ENCODE data around the gene UBR3. TPM values are rescaled to one million over a fixed set of nuclear protein-coding genes. Genes with fewer than 3 reads are reported as not detected.
"Not testable (repeated sequence)": the region's sequence is repeated elsewhere in the genome, so short reads cannot be mapped to it uniquely, and the experiment has no call there.

The UBR3 gene
- total and polyA plus RNA-seq, 4 donors: 9.5 to 137 (median 25.7) TPM

GRCh38 chr2:170115501-170116229, 288.4 kb downstream of the UBR3 start:
- ATAC-seq (ENCODE audit: insufficient read depth, low FRiP score): no peak
- Histone ChIP-seq H3K9ac (ENCODE audit: insufficient read depth in 1 of 2, low read length in 2 of 2) (no peak overlapping the region), H3K36me3 (ENCODE audit: control insufficient read depth in 4 of 4, insufficient read depth in 4 of 4, low read length in 4 of 4) (no peaks in the 10 kb centered on the region), H3K27me3 (ENCODE audit: control insufficient read depth in 3 of 3, insufficient read depth in 3 of 3, low read length in 2 of 3) (no peaks in the 10 kb centered on the region), H3K4me3 (no peak overlapping the region), H3K4me1 (ENCODE audit: control insufficient read depth in 5 of 5, insufficient read depth in 5 of 5, low read length in 5 of 5) (no peaks in the 10 kb centered on the region), H3K9me3 (ENCODE audit: control insufficient read depth in 4 of 4, insufficient read depth in 3 of 4, low read length in 3 of 4) (peaks cover 0 to 2% (median under 1%) of the 10 kb centered on the region in 4 donors), H3K27ac (ENCODE audit: low read depth in 1 of 2, low read length in 1 of 2) (no peak overlapping the region)
- TF ChIP-seq, protein P1, sequence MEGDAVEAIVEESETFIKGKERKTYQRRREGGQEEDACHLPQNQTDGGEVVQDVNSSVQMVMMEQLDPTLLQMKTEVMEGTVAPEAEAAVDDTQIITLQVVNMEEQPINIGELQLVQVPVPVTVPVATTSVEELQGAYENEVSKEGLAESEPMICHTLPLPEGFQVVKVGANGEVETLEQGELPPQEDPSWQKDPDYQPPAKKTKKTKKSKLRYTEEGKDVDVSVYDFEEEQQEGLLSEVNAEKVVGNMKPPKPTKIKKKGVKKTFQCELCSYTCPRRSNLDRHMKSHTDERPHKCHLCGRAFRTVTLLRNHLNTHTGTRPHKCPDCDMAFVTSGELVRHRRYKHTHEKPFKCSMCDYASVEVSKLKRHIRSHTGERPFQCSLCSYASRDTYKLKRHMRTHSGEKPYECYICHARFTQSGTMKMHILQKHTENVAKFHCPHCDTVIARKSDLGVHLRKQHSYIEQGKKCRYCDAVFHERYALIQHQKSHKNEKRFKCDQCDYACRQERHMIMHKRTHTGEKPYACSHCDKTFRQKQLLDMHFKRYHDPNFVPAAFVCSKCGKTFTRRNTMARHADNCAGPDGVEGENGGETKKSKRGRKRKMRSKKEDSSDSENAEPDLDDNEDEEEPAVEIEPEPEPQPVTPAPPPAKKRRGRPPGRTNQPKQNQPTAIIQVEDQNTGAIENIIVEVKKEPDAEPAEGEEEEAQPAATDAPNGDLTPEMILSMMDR (IDR thresholded peaks at IDR 0.05; ENCODE audit: control extremely low read depth, extremely low read depth): no peak
- DNase-seq: no peak
- WGBS, 2 donors: 66 to 84% methylated on average over 10 of the region's 10 CpGs

- 87 to 92% methylated on average over 2 of the region's 2 CpGs for WGBS, 2 donors
- ATAC-seq (ENCODE audit: insufficient read depth, low FRiP score): no peak
Measured at GRCh38 chr2:170118641-170119040, 291.4 kb downstream of the UBR3 start.

GRCh38 chr2:170119326-170119725, 292.1 kb downstream of the UBR3 start:
- H3K4me3 ChIP-seq; ATAC-seq (ENCODE audit: insufficient read depth, low FRiP score); H3K9ac ChIP-seq (ENCODE audit: insufficient read depth in 1 of 2, low read length in 2 of 2); H3K4me1 ChIP-seq (ENCODE audit: control insufficient read depth in 5 of 5, insufficient read depth in 5 of 5, low read length in 5 of 5); H3K27ac ChIP-seq (ENCODE audit: low read depth in 1 of 2, low read length in 1 of 2); H3K36me3 ChIP-seq (ENCODE audit: control insufficient read depth in 4 of 4, insufficient read depth in 4 of 4, low read length in 4 of 4); H3K9me3 ChIP-seq (ENCODE audit: control insufficient read depth in 4 of 4, insufficient read depth in 3 of 4, low read length in 3 of 4); DNase-seq; H3K27me3 ChIP-seq (ENCODE audit: control insufficient read depth in 3 of 3, insufficient read depth in 3 of 3, low read length in 2 of 3): not testable (repeated sequence)
- 81 to 87% methylated on average over 4 of the region's 4 CpGs for WGBS, 2 donors

More at GRCh38 chr2:170118641-170119040, 291.4 kb downstream of the UBR3 start:
- Histone ChIP-seq H3K4me1 (ENCODE audit: control insufficient read depth in 5 of 5, insufficient read depth in 5 of 5, low read length in 5 of 5) (peaks cover 0 to 5% (median 0%) of the 10 kb centered on the region in 5 donors), H3K36me3 (ENCODE audit: control insufficient read depth in 4 of 4, insufficient read depth in 4 of 4, low read length in 4 of 4) (no peaks in the 10 kb centered on the region), H3K4me3 (no peak overlapping the region), H3K9me3 (ENCODE audit: control insufficient read depth in 4 of 4, insufficient read depth in 3 of 4, low read length in 3 of 4) (peaks cover 0 to 2% (median 0%) of the 10 kb centered on the region in 4 donors), H3K27me3 (ENCODE audit: control insufficient read depth in 3 of 3, insufficient read depth in 3 of 3, low read length in 2 of 3) (no peaks in the 10 kb centered on the region), H3K9ac (ENCODE audit: insufficient read depth in 1 of 2, low read length in 2 of 2) (no peak overlapping the region), H3K27ac (ENCODE audit: low read depth in 1 of 2, low read length in 1 of 2) (no peak overlapping the region)
- DNase-seq: no peak
- TF ChIP-seq, protein P1 (IDR thresholded peaks at IDR 0.05; ENCODE audit: control extremely low read depth, extremely low read depth): no peak

- no peaks in the 10 kb centered on the region for H3K27me3 ChIP-seq (ENCODE audit: control insufficient read depth in 3 of 3, insufficient read depth in 3 of 3, low read length in 2 of 3)
- H3K9ac ChIP-seq (ENCODE audit: insufficient read depth in 1 of 2, low read length in 2 of 2): no peak overlapping the region
- peaks cover 0 to 5% (median 0%) of the 10 kb centered on the region in 5 donors for H3K4me1 ChIP-seq (ENCODE audit: control insufficient read depth in 5 of 5, insufficient read depth in 5 of 5, low read length in 5 of 5)
- no peak overlapping the region for H3K4me3 ChIP-seq
- DNase-seq (no peak), ATAC-seq (ENCODE audit: insufficient read depth, low FRiP score) (no peak)
- H3K36me3 ChIP-seq (ENCODE audit: control insufficient read depth in 4 of 4, insufficient read depth in 4 of 4, low read length in 4 of 4): no peaks in the 10 kb centered on the region
- H3K27ac ChIP-seq (ENCODE audit: low read depth in 1 of 2, low read length in 1 of 2): no peak overlapping the region
- 97 to 100% methylated on average over 1 of the region's 1 CpG for WGBS, 2 donors
- TF ChIP-seq, protein P1 (IDR thresholded peaks at IDR 0.05; ENCODE audit: control extremely low read depth, extremely low read depth): no peak
- peaks cover 0 to 2% (median 0%) of the 10 kb centered on the region in 4 donors for H3K9me3 ChIP-seq (ENCODE audit: control insufficient read depth in 4 of 4, insufficient read depth in 3 of 4, low read length in 3 of 4)
Measured at GRCh38 chr2:170121689-170122088, 294.4 kb downstream of the UBR3 start.

Measured in lung (tissue), 12 donors.